Stimulated activated CD4-positive, alpha-beta T cell treated with anti-CD3 and anti-CD28 coated beads, TNF-alpha, amount 100 ng/mL, for 24 hours (primary cell): ENCODE data around the gene RPS19BP1.
"Not testable (repeated sequence)": the region's sequence is repeated elsewhere in the genome, so short reads cannot be mapped to it uniquely, and the experiment has no call there.

Experiments
- DNase-seq, 3 experiments: peaks; one replicate each; pipeline ENCODE4 v3.0.0-alpha.2; 2020; ENCODE audit warnings: low read depth in 3 of 3

The RPS19BP1 gene

DNA sequence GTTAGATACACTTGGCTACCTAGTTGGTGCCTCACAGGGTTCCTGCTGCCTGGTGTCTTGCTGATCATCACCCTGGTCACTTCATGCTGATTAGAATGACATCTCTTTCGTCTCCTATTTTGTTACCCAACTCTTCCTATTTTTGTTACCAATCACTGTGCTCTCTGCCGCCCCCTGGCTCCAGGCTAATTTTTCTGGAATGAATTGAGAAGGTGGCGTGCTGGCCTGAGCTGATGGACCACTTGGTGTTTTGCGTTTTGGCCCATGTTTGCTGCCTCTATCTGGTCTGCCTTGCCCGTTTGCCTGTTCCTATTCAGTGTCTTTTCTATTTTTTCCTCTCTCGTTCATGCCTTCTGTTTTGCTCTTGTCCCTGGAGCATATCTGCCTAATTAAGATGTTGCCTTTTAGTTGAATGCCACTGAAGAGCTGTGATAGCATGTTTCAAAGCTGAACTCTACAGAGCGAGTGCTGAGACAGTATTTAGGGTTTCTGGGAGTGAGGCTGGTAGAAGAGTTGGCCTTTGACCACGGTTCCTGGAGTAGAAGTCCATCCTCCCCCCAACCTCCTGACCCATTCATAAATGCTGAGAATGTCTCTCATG is 18.1 kb downstream of the RPS19BP1 start:
- no peak for DNase-seq

GRCh38 chr22:39513791-39514190 is 18.8 kb downstream of the RPS19BP1 start:
- DNase-seq, result no peak

DNA sequence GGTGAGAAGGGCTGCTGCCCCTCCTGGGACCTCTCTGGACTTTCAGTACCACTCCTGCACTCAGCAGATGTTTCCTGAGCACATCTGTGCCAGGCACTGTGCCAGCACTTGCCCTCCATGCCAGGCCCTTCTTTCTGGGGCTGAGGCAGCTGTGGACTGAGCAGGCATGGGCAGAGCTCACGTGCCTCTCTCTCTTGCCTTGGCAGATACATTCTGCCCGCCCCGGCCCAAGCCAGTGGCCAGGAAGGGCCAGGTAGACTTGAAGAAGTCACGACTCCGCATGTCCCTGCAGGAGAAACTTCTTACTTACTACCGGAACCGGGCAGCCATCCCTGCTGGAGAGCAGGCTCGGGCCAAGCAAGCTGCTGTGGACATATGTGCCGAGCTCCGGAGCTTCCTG is 20.5 kb downstream of the RPS19BP1 start:
- no peak for DNase-seq

- DNase-seq, result no peak
Measured at GRCh38 chr22:39511226-39511625, 21.3 kb downstream of the RPS19BP1 start.

DNA sequence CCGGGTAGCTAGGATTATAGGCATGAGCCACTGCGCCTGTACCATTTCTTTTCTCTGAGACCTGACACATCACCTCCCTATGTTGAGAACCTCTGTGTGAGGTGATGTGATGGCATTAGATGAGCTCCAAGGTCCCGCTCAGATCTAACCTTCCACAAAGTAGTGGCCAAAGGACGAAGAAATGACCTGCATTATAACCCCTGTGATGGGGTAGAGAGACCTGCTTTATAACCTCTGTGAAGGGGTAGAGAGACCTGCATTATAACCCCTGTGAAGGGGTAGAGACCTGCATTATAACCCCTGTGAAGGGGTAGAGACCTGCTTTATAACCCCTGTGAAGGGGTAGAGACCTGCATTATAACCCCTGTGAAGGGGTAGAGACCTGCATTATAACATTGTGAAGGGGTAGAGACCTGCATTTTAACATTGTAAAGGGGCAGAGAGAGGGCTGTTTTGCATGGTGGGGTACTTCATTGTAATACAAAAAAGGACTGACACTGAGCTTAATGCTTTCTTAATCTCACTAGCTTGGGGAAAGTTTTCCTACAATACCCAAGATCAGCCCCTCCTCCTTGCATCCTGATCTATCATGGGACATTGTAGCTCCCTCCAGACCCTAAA is 21.9 kb downstream of the RPS19BP1 start:
- DNase-seq, result no peak

- DNase-seq, result no peak
Measured at GRCh38 chr22:39508393-39508792, 24.2 kb downstream of the RPS19BP1 start.

GRCh38 chr22:39507021-39507420 is 25.5 kb downstream of the RPS19BP1 start:
- not testable (repeated sequence) for DNase-seq

GRCh38 chr22:39504071-39504470 is 28.5 kb downstream of the RPS19BP1 start:
- DNase-seq, result no peak

DNA sequence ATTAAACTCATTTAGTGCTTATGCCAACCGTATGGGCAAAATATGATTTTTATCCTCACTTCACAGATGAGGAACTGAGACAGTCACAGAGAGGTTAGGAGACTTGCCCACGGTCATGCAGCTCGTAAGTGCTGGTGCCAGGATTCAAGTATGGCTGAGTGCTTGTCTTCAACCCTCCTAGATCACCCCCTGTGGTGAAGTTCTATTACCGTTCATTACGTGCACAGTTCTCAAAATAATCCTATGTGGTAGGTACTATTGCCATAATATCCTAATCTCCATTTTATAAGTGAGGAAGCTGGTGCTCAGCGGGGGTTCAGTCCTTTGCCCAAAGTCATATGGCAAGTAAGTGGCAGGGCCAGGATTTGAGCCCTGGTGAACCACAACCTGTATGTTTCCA is 28.9 kb downstream of the RPS19BP1 start:
- no peak for DNase-seq

DNA sequence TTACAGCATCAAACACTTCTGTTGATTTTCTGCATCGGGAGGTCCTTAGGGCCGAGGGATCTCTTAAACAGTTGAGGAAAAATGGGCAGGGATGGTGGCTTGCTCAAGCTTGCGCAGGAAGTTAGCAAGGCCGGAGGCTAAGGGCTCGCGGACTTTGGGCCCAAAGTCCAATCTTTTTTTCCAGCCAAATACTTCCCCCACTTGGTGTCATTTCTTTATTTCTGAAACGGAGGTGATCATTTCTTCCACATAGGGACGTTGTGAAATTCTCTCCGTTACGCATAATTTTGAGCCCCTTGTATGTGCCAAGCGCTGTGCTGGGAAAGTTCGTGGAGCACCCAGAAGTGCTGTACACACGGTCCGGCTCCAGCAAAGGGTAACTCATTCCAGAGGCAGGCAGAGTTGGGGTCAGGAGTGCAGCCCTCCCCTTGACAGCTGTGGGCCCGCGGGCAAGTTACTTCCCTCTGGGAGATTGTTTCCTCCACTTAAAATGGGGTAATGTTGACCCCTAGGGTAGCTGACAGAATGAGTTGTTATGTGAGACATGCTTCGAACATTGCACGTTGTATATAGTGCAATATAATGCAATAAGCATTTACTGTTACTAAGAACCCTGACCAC is 29.6 kb downstream of the RPS19BP1 start:
- DNase-seq, result no peak

DNA sequence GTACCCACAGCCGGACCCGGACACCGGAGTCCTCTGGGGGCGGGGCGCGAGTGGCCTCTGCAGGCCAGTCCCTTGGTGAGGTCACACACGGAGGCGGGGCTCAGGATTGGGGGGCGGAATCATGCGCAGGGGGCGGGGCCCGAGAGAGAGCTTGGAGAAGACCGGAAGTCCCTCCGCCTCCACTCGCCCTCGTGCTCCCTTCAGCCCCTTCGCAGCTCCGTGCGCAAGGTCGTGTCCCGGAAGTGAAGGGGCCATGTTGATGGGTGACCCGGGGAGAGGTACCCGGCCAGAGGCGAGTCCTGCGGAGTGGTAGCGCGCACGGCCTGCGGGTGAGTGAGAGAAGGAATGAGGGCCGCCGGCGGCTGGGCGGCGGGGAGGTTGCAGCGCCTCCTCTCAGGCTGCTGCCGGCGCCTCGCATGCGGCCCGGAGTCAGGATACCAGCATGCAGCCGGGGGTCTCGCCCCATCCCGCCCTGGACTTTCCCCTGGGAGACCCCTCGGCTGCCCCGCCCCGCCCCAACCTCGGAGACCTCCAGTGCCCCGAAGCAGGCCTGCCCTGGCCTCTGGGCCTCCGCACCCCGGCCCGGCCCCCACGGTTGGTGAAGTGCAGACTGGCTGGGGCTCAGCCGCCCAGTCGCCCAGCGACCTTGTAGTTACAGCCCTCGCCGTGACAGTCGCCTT is 30.3 kb downstream of the RPS19BP1 start, which contains the start of gene MIEF1:
Gene MIEF1, plus strand, starts transcription at position 182 of the 680 bp plus-strand sequence. CDS start 9,005 bp downstream, outside the sequence.
- DNase-seq, result peak; percentile 88 to 94 (median 88)

- DNase-seq, result no peak
Measured at GRCh38 chr22:39501644-39502108, 30.9 kb downstream of the RPS19BP1 start.

DNA sequence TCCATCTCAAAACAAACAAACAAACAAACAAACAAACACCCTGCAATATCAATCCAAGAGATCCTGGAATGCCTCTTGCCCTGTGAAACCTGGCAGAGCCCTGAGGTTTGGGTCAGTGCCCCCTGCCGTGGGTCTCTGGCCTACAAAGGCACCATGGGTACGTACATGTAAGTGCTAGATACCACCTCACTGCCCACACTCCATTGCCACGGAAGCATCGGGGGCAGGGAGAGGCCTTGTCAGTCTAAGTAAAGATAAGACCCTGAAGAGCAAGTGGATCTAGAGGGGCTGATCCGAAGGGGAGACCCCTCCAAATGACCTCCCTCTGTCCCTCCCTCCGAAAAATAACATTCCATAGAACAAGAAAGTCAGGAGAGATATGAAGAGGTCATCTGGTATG is 32.4 kb downstream of the RPS19BP1 start:
- no peak for DNase-seq

DNA sequence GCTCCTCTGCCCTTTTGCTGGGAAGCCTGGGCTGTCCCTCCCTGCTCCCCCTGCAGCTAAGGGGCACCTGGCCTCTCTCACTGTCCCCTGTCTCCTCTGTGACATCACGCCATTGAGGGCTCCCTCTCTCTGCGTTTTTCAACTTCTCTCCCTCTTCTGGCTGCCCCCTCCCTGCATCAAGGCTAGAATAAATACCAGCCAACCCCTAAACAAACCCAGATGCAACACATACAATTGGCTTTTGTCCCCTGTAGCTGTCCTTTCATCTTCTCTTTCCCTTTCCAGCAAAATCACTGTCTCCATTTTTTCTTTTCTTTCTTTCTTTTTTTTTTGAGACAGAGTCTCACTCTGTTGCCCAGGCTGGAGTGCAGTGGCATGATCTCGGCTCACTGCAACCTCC is 33.7 kb downstream of the RPS19BP1 start:
- DNase-seq, result no peak

DNA sequence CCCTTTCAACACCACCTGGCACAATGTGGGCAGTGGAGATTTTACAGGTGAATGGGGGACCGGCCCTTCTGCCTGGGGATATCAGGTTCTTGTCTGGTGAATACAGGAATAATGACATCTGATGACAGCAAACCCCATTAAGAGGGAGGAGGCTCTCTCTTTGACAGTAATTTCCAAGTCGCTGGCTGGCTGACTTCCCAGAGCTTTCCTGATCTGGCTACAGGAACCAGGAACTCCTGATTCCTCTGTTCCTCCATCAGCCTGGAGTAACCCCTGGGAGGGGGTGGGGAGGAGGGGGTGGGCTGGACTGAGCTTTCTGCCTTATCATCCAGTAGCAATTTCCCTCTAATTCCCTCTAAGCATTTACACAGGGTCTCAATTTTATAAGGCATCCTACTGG is 34.2 kb downstream of the RPS19BP1 start:
- no peak for DNase-seq

DNA sequence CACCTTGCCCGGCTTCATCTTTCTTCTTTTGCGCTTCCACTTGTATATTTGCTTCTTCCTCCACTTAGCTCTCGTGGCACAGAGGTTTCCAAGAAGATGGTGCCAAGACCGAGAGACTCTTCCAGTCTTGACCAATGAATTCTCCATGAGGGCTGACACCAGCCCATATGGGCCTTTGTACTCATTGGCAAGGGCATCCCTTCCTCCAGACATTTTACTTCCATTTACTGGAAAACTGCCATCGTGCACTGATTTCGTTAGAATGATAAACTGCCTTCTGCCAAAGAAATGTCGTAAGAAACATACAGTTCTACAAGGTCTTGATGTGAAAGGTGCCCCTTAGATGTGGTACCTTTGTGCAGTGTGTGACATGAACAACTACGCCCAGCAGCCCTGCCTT is 35.1 kb downstream of the RPS19BP1 start:
- no peak for DNase-seq

- peak; percentile 29 to 61 (median 39) for DNase-seq
Measured at GRCh38 chr22:39496131-39496838, 36.3 kb downstream of the RPS19BP1 start.

GRCh38 chr22:39494471-39495120 is 38.0 kb downstream of the RPS19BP1 start:
- DNase-seq, result no peak

- no peak for DNase-seq
Measured at GRCh38 chr22:39493759-39494158, 38.8 kb downstream of the RPS19BP1 start.

DNA sequence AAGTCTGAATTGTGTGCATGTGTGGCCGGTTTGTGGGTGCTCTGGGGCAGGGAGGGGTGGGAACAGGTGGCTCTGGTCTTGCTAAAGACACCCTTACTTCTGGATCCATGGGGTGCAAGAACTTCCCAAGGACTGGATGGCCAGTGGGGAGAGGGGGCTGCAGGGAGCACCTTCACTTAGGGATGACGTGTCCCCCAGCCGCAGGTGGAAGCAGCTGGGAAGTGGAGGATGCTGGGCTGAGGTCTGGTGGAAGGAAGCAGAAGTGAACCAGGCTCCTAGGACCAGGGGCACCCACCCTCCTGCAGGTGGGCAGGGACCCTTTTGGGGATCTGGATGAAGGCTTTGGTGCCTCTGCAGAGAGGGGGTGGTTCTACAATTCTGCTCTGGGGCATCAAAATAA is 40.4 kb downstream of the RPS19BP1 start:
- DNase-seq, result no peak

GRCh38 chr22:39491696-39492095 is 40.9 kb downstream of the RPS19BP1 start:
- no peak for DNase-seq
